GM19351 (cell line): ENCODE measurements around the gene FGF11.
"Not testable (repeated sequence)": the region's sequence is repeated elsewhere in the genome, so short reads cannot be mapped to it uniquely, and the experiment has no call there.

Experiments
- ATAC-seq: cut with Tn5 transposase; IDR thresholded peaks from one replicate; pipeline ENCODE4 v1.9.1; 2021; ENCODE audit warnings: mild to moderate bottlenecking, moderate library complexity; ENCODE audit not compliant: unreplicated experiment

The FGF11 gene

DNA sequence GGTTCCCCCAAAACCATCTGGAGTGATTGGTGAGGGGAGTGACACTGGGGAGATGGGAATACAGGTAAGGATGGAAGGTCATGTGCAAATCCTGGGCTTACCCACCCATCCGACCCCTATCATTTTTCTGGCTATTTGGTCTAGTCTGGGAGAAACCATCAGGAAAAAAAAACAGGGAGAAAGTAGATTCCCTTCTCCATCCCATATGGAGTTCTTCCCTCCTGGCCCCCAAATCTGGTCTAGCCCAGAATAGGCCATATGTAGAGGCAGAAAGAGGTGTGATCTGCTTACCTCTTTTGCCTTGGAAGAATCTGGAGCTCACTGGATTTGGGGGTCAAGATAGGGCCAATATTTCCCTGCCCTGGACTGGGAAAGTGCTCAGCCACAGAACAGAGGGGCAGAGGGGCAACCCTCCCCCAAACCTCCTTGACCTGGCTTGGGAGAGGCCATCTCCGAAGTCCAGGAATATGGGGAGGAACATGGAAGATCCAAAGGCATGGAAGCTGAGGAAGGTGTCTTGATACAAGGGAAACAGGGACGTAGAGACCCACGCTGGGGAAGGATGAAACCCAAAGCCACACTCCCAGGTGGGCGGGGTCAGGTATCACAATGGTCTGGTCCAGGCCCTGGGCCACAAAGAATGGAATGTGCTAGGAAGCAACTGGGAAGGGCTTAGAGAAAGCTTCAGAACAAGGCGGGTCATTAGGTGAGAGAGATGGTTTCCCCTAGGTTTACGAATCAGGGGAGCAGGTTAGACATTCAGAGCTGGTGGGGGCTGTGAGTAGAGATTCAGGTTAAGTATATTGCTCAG is 21.7 kb downstream of the FGF11 start:
- no peak for ATAC-seq

GRCh38 chr17:7462474-7463371 is 23.4 kb downstream of the FGF11 start:
- no peak for ATAC-seq

GRCh38 chr17:7463372-7463846 is 24.1 kb downstream of the FGF11 start:
- ATAC-seq: no peak

GRCh38 chr17:7464081-7464480 is 24.8 kb downstream of the FGF11 start:
- ATAC-seq: no peak

DNA sequence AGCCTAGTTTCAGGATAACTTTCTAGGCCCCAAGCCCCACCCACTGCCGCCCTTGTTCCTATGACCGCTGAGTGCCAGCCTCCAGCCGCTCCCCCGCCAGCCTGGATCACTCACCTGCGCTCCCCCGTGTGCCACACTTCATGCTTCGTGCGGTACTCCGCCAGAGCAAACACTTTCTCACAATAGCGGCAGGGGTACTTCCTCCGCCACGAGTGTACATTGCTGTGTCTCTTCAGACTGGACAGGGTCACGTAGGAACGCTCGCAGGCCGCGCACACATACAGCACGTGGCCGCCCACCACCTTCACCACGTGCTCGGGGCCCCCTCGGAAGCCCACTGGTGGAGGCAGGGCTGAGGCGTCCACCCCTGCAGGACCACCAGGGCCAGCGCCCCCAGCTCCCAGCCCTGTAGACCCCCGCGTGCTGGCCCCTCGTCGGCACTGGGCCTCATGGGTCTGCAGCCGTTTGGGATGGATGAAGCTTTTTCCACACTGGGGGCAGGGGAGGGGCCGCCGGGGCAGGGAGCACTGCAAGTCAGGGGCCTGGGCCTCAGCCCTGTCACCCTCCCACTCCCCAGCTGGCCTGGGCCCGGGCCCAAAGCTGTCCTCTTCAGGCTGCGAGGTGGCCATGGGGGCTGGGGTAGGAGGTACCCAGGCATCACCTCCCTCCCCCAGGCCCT is 26.4 kb downstream of the FGF11 start:
- ATAC-seq: no peak

DNA sequence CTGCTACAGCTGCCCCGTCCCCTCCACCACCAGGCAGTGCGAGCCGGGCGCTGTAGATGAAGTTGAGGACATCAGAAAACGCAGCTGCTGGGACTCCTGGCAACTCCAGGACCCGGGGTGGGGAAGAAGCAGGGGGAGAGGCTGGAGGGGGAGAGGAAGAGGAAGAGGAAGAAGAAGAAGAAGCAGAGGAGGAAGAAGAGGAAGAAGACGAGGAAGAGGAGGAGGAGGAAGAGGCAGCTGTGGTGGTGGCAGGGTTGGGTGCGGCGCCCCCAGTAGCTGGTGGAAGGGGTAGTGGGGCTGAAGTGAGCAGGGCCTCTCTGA is 27.0 kb downstream of the FGF11 start:
- no peak for ATAC-seq

- no peak for ATAC-seq
These were observed 27.5 kb downstream of the FGF11 start for GRCh38 chr17:7466639-7467341.

DNA sequence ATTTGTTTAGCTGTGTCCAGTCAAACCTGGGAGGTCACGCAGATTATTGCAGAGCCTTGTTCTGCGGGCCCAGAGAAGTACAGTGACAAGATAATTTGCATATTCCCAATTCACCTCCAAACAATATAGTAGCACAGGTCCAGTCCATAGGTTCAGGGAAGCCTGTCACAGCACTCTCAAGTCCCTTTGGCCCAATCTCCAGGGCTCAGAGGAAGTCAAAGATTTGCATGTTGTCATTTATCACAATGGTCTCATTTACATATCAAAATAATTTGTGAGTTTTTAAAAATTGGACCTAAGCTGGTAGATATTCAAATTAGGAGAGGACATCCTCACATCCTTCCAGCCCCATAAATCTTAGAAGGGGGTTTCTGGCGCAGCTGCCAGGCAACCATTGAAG is 28.2 kb downstream of the FGF11 start:
- ATAC-seq: no peak

DNA sequence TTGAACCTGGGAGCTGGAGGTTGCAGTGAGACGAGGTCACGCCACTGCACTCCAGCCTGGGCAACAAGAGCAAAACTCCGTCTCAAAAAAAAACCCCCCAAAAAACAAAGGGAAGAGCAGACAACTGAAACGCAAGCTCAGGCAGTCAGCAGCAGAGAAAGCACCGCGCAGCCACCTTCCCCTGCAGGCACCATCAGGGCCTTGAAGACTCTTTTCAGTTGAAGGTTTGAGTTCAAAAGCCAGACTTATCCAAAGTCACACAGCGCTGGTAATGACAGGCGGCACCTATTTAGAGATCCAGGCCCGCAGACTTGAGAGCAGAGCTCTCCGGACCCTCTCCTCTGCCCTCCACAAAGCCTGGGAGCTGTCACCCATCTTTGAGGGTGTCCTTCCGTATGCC is 29.0 kb downstream of the FGF11 start:
- ATAC-seq: no peak

DNA sequence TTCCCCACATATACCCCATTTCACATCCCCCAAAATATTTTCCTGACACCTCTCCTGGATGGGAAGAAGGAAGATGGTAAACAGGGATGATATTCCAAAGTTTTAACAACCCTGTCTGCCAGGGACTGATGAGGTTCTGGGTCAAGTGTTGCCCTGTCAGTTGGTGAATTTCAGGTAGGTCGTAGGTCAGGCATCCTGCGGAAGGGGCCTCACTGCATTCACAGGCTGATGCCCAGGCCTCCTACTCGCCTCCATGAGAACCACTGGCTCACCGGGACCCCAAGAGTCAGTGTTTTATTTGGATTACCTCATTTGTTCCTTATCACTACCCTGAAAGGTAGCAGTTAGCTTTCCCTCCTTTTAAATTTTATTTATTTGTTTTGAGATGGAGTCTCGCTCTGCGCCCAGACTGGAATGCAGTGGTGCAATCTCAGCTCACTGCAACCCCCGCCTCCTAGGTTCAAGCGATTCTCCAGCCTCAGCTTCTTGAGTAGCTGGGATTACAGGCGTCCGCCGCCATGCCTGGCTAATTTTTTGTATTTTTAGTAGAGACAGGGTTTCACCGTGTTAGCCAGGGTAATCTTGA is 29.6 kb downstream of the FGF11 start:
- ATAC-seq: no peak

DNA sequence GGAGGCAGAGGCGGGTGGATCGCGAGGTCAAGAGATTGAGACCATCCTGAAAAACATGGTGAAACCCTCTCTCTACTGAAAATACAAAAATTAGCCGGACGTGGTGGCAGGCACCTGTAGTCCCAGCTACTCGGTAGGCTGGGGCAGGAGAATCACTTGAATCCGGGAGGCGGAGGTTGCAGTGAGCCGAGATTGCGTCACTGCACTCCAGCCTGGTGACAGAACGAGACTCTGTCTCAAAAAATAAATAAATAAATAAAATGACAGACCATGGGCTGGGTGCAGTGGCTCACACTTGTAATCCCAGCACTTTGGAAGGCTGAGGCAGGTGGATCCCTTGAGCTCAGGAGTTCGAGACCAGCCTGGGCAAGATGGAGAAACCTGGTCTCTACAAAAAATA is 30.5 kb downstream of the FGF11 start:
- not testable (repeated sequence) for ATAC-seq

- not testable (repeated sequence) for ATAC-seq
These were observed 31.2 kb downstream of the FGF11 start for GRCh38 chr17:7470457-7470973.

GRCh38 chr17:7471729-7472128 is 32.4 kb downstream of the FGF11 start:
- no peak for ATAC-seq

GRCh38 chr17:7474767-7475166 is 35.5 kb downstream of the FGF11 start:
- ATAC-seq: not testable (repeated sequence)

- no peak for ATAC-seq
These were observed 36.6 kb downstream of the FGF11 start for GRCh38 chr17:7475764-7476422.

GRCh38 chr17:7476494-7476893 is 37.2 kb downstream of the FGF11 start:
- no peak for ATAC-seq

DNA sequence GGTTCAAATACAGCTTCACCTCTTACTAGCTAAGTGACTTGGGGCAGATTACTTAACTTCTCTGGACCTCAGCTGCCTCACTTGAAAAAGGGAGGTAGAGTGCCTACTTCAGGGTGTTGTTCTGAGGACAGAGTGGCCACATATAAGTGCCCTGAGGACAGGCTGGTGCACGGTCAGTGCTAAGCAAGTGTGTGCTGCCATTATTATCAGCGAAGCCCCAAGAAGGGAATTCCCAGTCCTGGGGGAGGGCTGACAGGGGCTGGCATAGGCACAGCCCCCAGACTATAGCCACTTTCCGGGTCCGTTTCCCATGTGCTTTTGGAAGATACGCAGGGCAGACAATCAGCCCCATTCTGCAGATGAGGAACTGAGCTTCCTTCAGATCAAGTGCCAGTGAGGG is 37.6 kb downstream of the FGF11 start:
- ATAC-seq: no peak

DNA sequence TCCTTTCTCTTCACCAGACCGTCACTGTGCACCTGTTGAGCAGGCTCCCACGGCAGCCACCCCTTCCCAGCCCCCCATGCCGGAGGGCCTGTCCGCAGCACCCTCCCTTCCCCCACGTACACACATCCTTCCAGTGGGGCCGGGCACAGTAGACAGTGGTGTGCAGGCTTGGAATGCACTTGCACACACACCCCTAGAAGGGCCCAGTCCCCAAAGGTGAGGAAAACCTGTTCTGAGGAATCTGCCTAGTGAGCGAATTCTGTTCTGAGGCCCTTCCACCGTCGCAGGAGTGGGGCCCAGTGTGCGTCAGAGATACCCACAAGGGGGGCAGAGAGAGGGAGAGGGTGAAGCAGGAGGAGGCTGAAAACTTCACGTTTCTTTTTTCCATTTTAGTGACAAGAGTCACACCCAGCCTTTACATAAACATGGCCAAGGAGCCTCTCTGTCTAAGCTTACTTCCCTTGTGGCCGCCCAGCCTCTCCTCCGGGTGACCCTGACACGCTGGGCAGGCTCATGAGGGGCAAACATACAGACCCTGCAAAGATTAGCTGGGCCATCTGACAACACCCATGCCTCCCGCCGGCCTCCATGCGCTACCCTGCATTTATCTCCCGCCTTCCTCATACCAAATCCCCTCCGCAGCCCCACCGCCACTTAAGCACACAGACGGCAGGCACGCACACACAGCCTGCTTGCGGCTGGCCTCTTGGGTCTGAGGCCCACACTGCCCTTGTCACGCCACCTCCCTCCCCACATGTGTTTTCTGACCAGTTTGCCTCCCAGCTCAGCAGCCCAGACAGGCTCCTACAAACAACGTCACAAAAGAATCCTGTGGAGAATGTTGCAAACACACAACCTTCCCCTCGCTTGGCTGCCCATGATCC is 38.3 kb downstream of the FGF11 start:
- ATAC-seq: no peak
